Peyer's patch (tissue), 4 donors: ENCODE measurements around the gene CELF4.

Experiments
- CTCF ChIP-seq, 6 experiments: fragments of 450-650 bp in 4 of 6; fragments of 200-600 bp in 2 of 6; sonication (generic) in 1 of 6; IDR thresholded peaks; one replicate each; pipeline ENCODE4 v1.5.1; 2017 to 2019; ENCODE audit warnings: antibody characterized with exemption in 6 of 6, mild to moderate bottlenecking in 3 of 6, moderate library complexity in 1 of 6
- POLR2A ChIP-seq, 2 donors: fragments of 450-650 bp; IDR thresholded peaks; one replicate each; pipeline ENCODE4 v1.5.1; 2017; ENCODE audit warnings: antibody characterized with exemption in 2 of 2, mild to moderate bottlenecking in 2 of 2, moderate library complexity in 2 of 2

GRCh38 chr18:37514953-37515352 lies 50.6 kb downstream of the CELF4 start:
- TF ChIP-seq CTCF (IDR thresholded peaks at IDR 0.05) (no peak), POLR2A (IDR thresholded peaks at IDR 0.05) (no peak)
